Measurements from ENCODE around the gene HOXC6. TPM values are rescaled to one million over a fixed set of nuclear protein-coding genes. Genes with fewer than 3 reads are reported as not detected.

The HOXC6 gene
- total and polyA plus RNA-seq, 9 of the 15 experiments (the other 6 are each of a cell fraction or from before 2014, with no cell fraction given), result 0.06 to 4.0 (median 1.4) TPM

DNA sequence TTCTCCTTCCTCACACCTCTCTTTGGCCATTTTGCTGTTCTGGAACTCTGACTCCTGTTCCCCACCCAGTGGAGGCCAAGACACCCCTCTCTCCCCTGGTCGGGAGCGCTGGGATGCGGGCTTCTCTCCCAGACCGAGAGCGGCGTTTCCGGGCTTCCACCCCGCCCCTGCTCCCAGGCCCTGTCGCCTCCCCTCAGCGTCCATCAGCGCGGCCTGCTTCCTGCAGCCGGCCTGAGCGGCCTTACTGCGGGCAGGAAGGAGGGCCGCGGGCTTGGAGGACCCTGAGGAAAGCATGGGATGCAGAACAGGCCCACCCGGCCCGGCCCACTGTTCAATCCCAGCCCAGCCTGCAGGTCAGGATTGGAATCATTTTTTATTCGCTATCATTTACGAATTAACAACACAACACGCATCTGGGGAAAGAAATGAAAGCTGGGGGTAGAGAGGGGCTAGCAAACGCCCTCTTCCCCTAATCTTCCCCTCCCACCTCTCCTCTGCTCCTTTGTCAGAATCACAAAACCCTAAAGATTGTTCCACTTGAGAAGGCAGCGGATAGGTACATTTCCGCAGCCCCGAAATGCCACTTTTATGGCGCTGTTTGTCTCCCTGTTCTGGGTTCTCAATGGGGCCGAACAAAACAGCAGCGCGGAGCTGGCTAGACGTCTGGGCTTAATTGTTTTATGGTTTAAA lies 23.3 kb upstream of the HOXC6 start (continued):
- TF ChIP-seq, protein P1, sequence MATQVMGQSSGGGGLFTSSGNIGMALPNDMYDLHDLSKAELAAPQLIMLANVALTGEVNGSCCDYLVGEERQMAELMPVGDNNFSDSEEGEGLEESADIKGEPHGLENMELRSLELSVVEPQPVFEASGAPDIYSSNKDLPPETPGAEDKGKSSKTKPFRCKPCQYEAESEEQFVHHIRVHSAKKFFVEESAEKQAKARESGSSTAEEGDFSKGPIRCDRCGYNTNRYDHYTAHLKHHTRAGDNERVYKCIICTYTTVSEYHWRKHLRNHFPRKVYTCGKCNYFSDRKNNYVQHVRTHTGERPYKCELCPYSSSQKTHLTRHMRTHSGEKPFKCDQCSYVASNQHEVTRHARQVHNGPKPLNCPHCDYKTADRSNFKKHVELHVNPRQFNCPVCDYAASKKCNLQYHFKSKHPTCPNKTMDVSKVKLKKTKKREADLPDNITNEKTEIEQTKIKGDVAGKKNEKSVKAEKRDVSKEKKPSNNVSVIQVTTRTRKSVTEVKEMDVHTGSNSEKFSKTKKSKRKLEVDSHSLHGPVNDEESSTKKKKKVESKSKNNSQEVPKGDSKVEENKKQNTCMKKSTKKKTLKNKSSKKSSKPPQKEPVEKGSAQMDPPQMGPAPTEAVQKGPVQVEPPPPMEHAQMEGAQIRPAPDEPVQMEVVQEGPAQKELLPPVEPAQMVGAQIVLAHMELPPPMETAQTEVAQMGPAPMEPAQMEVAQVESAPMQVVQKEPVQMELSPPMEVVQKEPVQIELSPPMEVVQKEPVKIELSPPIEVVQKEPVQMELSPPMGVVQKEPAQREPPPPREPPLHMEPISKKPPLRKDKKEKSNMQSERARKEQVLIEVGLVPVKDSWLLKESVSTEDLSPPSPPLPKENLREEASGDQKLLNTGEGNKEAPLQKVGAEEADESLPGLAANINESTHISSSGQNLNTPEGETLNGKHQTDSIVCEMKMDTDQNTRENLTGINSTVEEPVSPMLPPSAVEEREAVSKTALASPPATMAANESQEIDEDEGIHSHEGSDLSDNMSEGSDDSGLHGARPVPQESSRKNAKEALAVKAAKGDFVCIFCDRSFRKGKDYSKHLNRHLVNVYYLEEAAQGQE (IDR thresholded peaks at IDR 0.05; ENCODE audit: borderline replicate concordance), result no peak
- TF ChIP-seq, protein P1 (CRISPR knock-in tag; IDR thresholded peaks at IDR 0.05; ENCODE audit: low read depth), result no peak
